PC-3 (cell line): Measurements from ENCODE around the gene GATM. TPM values are rescaled to one million over a fixed set of nuclear protein-coding genes. Genes with fewer than 3 reads are reported as not detected.

Experiments
- ATAC-seq: fragments of 200-7000 bp; cut with Tn5 transposase; 2 replicates; pipeline ENCODE4 v1.9.1; 2020; ENCODE audit warnings: mild to moderate bottlenecking, moderate library complexity
- BruUV-seq: library from RNA; stranded (reverse); fragments of 400-500 nt; replicated peaks from 2 replicates; lab custom pipeline; 2021; lab: Mats Ljungman, UMichigan
- CTCF ChIA-PET: fragments of 300-600 bp; sonication (Branson Sonifier 250); formaldehyde crosslinking; loops from one replicate; lab custom pipeline; 2022; ENCODE audit warnings: antibody characterized with exemption; lab: Charles Lee
- POLR2A ChIA-PET: fragments of 300-600 bp; sonication (Branson Sonifier 250); formaldehyde crosslinking; loops from one replicate; lab custom pipeline; 2022; ENCODE audit warnings: antibody characterized with exemption; ENCODE audit not compliant: unreplicated experiment; lab: Charles Lee
- DNase-seq: peaks from one replicate; pipeline ENCODE4 v3.0.0-alpha.2; 2015
- H2AFZ ChIP-seq: fragments of 300-600 bp; sonication (generic); 2 replicates; pipeline ENCODE4 v1.6.0; 2016; ENCODE audit warnings: antibody characterized with exemption, low read length
- H3F3A ChIP-seq: fragments of 300-600 bp; sonication (generic); one replicate; pipeline ENCODE4 v1.6.0; 2017; ENCODE audit warnings: antibody characterized with exemption, low read length, control low read depth, mild to moderate bottlenecking; ENCODE audit not compliant: unreplicated experiment
- H3K27ac ChIP-seq: fragments of 300-600 bp; sonication (generic); 2 replicates; pipeline ENCODE4 v1.5.1; 2016; ENCODE audit warnings: mild to moderate bottlenecking, low read length
- H3K27me3 ChIP-seq: fragments of 300-600 bp; sonication (generic); 2 replicates; pipeline ENCODE4 v1.6.1; 2016; ENCODE audit warnings: low read length, mixed read lengths
- H3K36me3 ChIP-seq: fragments of 300-600 bp; sonication (generic); 2 replicates; pipeline ENCODE4 v1.6.1; 2016; ENCODE audit warnings: low read depth, mixed run types, low read length, mixed read lengths
- H3K4me1 ChIP-seq: fragments of 300-600 bp; sonication (generic); 2 replicates; pipeline ENCODE4 v1.5.1; 2016; ENCODE audit warnings: low read length; ENCODE audit not compliant: insufficient read depth
- H3K4me2 ChIP-seq: fragments of 300-600 bp; sonication (generic); 2 replicates; pipeline ENCODE4 v1.6.0; 2016; ENCODE audit warnings: low read length
- H3K4me3 ChIP-seq: fragments of 300-600 bp; sonication (generic); 2 replicates; pipeline ENCODE4 v1.5.1; 2016; ENCODE audit warnings: mild to moderate bottlenecking, low read length, mixed read lengths
- H3K79me2 ChIP-seq: fragments of 300-600 bp; sonication (generic); 2 replicates; pipeline ENCODE4 v1.6.1; 2017; ENCODE audit warnings: low read length, mixed read lengths
- H3K9ac ChIP-seq: fragments of 300-600 bp; sonication (generic); 2 replicates; pipeline ENCODE4 v1.6.0; 2016; ENCODE audit warnings: mild to moderate bottlenecking, low read length
- H3K9me2 ChIP-seq: fragments of 300-600 bp; sonication (generic); replicated peaks from 2 replicates; pipeline ENCODE4 v1.6.1; 2016; ENCODE audit warnings: mixed run types, low read length, mixed read lengths
- H3K9me3 ChIP-seq: fragments of 300-600 bp; sonication (generic); 2 replicates; pipeline ENCODE4 v1.6.1; 2016; ENCODE audit warnings: low read length, mixed read lengths
- H4K20me1 ChIP-seq: fragments of 300-600 bp; sonication (generic); 2 replicates; pipeline ENCODE4 v1.6.1; 2016; ENCODE audit warnings: low read length, mixed read lengths
- EZH2 ChIP-seq: fragments of 300-600 bp; sonication (generic); IDR thresholded peaks from one replicate; pipeline ENCODE4 v1.6.1; 2017; ENCODE audit warnings: antibody characterized with exemption, mild to moderate bottlenecking, low read length; ENCODE audit not compliant: unreplicated experiment
- EZH2phosphoT487 ChIP-seq: fragments of 300-600 bp; sonication (generic); IDR thresholded peaks from 2 replicates; pipeline ENCODE4 v1.6.1; 2018; ENCODE audit warnings: mild to moderate bottlenecking, antibody characterized with exemption, low read length, borderline replicate concordance
- intact Hi-C: fragments of 100-400 bp; cut with micrococcal nuclease; formaldehyde crosslinking; loops from 2 replicates; pipeline ENCODE4 v1.9.0; 2023
- total RNA-seq: library from RNA; depleted of rRNA; stranded (reverse); fragments of >200 nt; gene quantifications from 2 replicates; pipeline ENCODE4 v1.2.3, GENCODE V29; 2014
- TF ChIP-seq, protein P1 (sequence below): fragments of 300-600 bp; sonication (generic); conservative IDR thresholded peaks from 2 replicates; pipeline ENCODE4 v1.5.1; 2017; ENCODE audit warnings: antibody characterized with exemption, low read depth, mild to moderate bottlenecking, low read length

Gene GATM
- total RNA-seq, 1 experiment from 2014 or later = 0.87 TPM

DNA sequence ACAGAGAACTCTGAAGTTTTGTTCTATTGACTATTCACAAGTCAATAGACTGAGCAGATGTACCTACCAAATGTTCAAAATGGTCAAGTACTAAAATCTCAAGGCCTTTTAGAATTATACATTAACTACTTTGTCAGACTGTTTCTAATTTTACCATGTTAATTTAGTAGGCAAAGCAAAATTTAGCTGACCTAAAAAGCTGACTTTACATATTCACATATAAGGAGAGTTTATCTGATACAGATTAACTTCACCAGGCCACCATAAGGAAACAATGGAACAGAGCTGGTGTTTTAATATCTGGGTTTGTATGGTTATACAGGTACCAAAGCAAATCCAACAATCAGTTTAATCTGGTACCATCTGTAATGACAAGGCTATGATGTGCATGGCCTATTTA lies 15.9 kb downstream of the GATM start:
- Histone ChIP-seq H3K27ac (no peak overlapping the region), H2AFZ (no peak overlapping the region), H3K4me3 (no peak overlapping the region), H4K20me1 (no peaks in the 10 kb centered on the region), H3K9ac (no peak overlapping the region), H3K79me2 (no peaks in the 10 kb centered on the region), H3F3A (no peaks in the 10 kb centered on the region), H3K4me2 (no peak overlapping the region), H3K27me3 (no peaks in the 10 kb centered on the region), H3K4me1 (no peaks in the 10 kb centered on the region), H3K36me3 (no peaks in the 10 kb centered on the region), H3K9me2 (no peaks in the 10 kb centered on the region), H3K9me3 (no peaks in the 10 kb centered on the region)
- ChIA-PET POLR2A (no interaction called here), CTCF (no interaction called here)
- TF ChIP-seq EZH2 (no peak), EZH2phosphoT487 (no peak)
- TF ChIP-seq, protein P1, sequence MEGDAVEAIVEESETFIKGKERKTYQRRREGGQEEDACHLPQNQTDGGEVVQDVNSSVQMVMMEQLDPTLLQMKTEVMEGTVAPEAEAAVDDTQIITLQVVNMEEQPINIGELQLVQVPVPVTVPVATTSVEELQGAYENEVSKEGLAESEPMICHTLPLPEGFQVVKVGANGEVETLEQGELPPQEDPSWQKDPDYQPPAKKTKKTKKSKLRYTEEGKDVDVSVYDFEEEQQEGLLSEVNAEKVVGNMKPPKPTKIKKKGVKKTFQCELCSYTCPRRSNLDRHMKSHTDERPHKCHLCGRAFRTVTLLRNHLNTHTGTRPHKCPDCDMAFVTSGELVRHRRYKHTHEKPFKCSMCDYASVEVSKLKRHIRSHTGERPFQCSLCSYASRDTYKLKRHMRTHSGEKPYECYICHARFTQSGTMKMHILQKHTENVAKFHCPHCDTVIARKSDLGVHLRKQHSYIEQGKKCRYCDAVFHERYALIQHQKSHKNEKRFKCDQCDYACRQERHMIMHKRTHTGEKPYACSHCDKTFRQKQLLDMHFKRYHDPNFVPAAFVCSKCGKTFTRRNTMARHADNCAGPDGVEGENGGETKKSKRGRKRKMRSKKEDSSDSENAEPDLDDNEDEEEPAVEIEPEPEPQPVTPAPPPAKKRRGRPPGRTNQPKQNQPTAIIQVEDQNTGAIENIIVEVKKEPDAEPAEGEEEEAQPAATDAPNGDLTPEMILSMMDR = no peak
- no TSS peak for BruUV-seq
- DNase-seq (no peak), ATAC-seq (no peak)
- intact Hi-C loops = no loop called here

DNA sequence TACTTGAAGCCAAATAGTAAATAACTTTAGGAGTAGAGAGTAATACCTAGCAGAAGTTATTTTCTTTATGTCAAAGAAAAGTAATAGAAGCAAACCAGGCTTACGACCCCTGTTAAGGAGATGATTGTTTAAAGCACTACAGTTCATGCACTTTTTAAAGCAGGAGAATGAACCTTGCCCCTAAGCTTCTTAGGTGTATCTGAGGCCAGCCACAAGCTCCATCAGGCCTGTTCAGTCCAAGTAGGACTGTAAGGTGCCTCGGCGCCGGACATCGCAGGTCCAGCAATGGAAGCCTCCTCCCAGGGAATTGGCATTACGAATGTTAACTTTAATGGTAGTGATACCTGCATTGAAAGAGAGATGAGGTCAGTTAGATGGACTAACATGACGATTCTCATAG lies 16.5 kb downstream of the GATM start:
- no peaks in the 10 kb centered on the region for H3F3A ChIP-seq
- H3K9me3 ChIP-seq = no peaks in the 10 kb centered on the region
- no peak overlapping the region for H3K27ac ChIP-seq
- H3K4me3 ChIP-seq = no peak overlapping the region
- ATAC-seq (no peak), DNase-seq (no peak)
- H3K4me2 ChIP-seq = no peak overlapping the region
- no peaks in the 10 kb centered on the region for H3K79me2 ChIP-seq
- no peak overlapping the region for H2AFZ ChIP-seq
- no peaks in the 10 kb centered on the region for H3K9me2 ChIP-seq
- H3K36me3 ChIP-seq = no peaks in the 10 kb centered on the region
- H3K9ac ChIP-seq = no peak overlapping the region
- no peaks in the 10 kb centered on the region for H3K27me3 ChIP-seq
- TF ChIP-seq EZH2phosphoT487 (no peak), EZH2 (no peak)
- TF ChIP-seq, protein P1 = no peak
- intact Hi-C loops = no loop called here
- ChIA-PET CTCF (no interaction called here), POLR2A (no interaction called here)
- BruUV-seq = no TSS peak
- no peaks in the 10 kb centered on the region for H3K4me1 ChIP-seq
- no peaks in the 10 kb centered on the region for H4K20me1 ChIP-seq

DNA sequence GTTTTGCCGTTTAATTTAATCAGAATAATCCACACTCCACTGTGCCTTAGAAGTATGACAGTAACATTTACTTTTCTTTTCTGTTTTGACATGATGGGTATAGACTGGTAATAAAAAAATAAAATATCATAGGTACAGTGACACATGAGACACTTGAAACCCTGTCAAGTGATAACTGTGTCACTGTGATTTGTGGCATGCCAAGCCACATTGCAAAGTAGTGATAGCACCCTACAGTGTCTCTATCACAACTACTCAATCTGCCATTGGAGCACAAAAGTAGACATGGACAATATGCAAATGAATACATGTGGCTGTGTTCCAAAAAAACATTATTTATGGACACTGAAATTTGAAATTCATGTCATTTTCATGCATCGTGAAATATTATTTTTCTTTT lies 22.5 kb downstream of the GATM start:
- ChIA-PET POLR2A (no interaction called here), CTCF (no interaction called here)
- Histone ChIP-seq H3K4me3 (no peak overlapping the region), H4K20me1 (no peaks in the 10 kb centered on the region), H3K27me3 (no peaks in the 10 kb centered on the region), H3K9ac (no peak overlapping the region), H3K4me2 (no peak overlapping the region), H3K36me3 (no peaks in the 10 kb centered on the region), H3K79me2 (no peaks in the 10 kb centered on the region), H3K9me3 (no peaks in the 10 kb centered on the region), H3K4me1 (no peaks in the 10 kb centered on the region), H3K27ac (no peak overlapping the region), H3K9me2 (no peaks in the 10 kb centered on the region), H3F3A (no peaks in the 10 kb centered on the region), H2AFZ (no peak overlapping the region)
- TF ChIP-seq EZH2phosphoT487 (no peak), EZH2 (no peak)
- TF ChIP-seq, protein P1 = no peak
- ATAC-seq (no peak), DNase-seq (no peak)
- no TSS peak for BruUV-seq
- intact Hi-C loops = no loop called here
